PC-9 (cell line): ENCODE measurements around the gene SCN1B.

Experiments used
- CTCF ChIP-seq: fragments of 200-600 bp; sonication (generic); conservative IDR thresholded peaks from 2 replicates; pipeline ENCODE4 v1.6.1; 2017; ENCODE audit warnings: mixed run types, antibody characterized with exemption, mild to moderate bottlenecking, moderate library complexity
- EZH2 ChIP-seq: fragments of 200-600 bp; sonication (generic); IDR thresholded peaks from 2 replicates; pipeline ENCODE4 v1.8.0; 2017; ENCODE audit warnings: antibody characterized with exemption, low read depth

DNA sequence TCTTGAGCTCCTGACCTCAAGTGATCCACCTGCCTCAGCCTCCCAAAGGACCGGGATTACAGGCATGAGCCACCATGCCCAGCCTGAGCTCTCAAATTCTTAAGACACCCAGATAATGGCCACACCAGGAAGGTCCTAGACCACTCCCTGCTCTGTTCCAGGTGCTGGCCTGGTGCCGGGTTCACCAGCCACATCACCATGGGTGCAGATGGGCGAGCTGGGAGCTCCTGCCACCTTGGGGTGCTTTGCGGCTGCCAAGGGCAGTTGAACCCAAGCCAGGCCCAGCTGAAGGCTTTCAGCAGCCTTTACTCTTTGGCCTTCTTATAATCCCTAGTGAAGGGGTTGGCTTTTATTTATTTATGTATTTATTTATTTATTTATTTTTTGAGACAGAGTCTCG is 16.2 kb downstream of the SCN1B start:
- TF ChIP-seq CTCF, result no peak
- TF ChIP-seq EZH2, result no peak
